ENCODE results near the gene STRIT1. TPM values are rescaled to one million over a fixed set of nuclear protein-coding genes. Genes with fewer than 3 reads are reported as not detected.
A peak's percentile ranks its signal among the peaks of the same experiment; 100 is the strongest.

STRIT1 gene
- total and polyA plus RNA-seq, 9 of the 15 experiments (the other 6 are each of a cell fraction or from before 2014, with no cell fraction given), result not detected

DNA sequence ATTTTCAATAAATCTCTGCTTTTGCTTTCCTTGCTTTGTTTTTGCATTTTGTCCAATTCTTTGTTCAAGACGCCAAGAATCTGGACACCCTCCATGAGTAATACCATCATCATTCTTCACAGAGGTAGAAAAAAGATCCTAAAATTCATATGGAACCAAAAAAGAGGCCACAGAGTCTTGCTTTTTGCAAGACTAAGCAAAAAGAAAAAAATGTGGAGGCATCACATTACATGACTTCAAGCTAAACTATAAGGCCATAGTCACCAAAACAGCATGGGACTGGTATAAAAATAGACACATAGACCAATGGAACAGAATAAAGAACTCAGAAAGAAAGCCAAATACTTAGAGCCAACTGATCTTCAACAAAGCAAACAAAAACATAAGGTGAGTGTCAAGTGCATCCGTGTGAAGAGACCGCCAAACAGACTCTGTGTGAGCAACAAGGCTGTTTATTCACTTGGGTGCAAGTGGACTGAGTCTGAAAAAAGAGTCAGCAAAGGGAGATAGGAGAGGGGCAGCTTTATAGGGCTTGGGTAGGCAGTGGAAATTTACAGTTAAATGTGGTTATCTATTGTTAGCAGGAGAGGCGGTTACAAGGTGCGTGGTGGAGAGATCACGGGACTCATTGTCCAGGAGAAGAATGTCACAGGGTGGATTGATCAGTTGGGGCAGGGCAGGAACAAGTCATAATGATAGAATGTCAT is 10.9 kb downstream of the STRIT1 start (continued):
- TF ChIP-seq DEAF1 (CRISPR knock-in tag; IDR thresholded peaks at IDR 0.05), result no peak
- no peak for TF ChIP-seq FOS (IDR thresholded peaks at IDR 0.05; ENCODE audit: extremely low read depth, insufficient read length)
- no peak for TF ChIP-seq POLR3A (IDR thresholded peaks at IDR 0.05; ENCODE audit: borderline replicate concordance, extremely low read depth, insufficient read depth, insufficient read length)
- TF ChIP-seq ZBTB17 (CRISPR knock-in tag; IDR thresholded peaks at IDR 0.05), result no peak
- TF ChIP-seq ZNF398 (CRISPR knock-in tag; IDR thresholded peaks at IDR 0.05), result no peak
- TF ChIP-seq XRCC5 (IDR thresholded peaks at IDR 0.05; ENCODE audit: low read depth, low read length), result no peak
- no peak for TF ChIP-seq ZNF561 (CRISPR knock-in tag; conservative IDR thresholded peaks at IDR 0.05)
- no peak for TF ChIP-seq E2F5 (CRISPR knock-in tag; IDR thresholded peaks at IDR 0.05)
- TF ChIP-seq SMARCA4 (IDR thresholded peaks at IDR 0.05), result peak; percentile 89
- peak; percentile 75 for TF ChIP-seq ZNF316 (IDR thresholded peaks at IDR 0.05)
- TF ChIP-seq ZSCAN32 (CRISPR knock-in tag; IDR thresholded peaks at IDR 0.05), result no peak
- no peak for TF ChIP-seq COPS2 (conservative IDR thresholded peaks at IDR 0.05)
- TF ChIP-seq SLC30A9 (CRISPR knock-in tag; IDR thresholded peaks at IDR 0.05), result no peak
- TF ChIP-seq ELF4 (CRISPR knock-in tag; IDR thresholded peaks at IDR 0.05), result 0 out of 2 replicates have a peak, but pooled peaks have one; percentile 36
- TF ChIP-seq TAF7 (tag; IDR thresholded peaks at IDR 0.05), result no peak
- no peak for TF ChIP-seq ZNF232 (CRISPR knock-in tag; IDR thresholded peaks at IDR 0.05)
- TF ChIP-seq ZNF3 (CRISPR knock-in tag; IDR thresholded peaks at IDR 0.05), result no peak
- TF ChIP-seq ZNF780A (CRISPR knock-in tag; IDR thresholded peaks at IDR 0.05), result no peak
- TF ChIP-seq NFATC3 (IDR thresholded peaks at IDR 0.05), result peak; percentile 85; the same call in 1 of the 2 replicates
- no peak for TF ChIP-seq KLF6 (CRISPR knock-in tag; IDR thresholded peaks at IDR 0.05; ENCODE audit: borderline replicate concordance)
- TF ChIP-seq XRCC3 (IDR thresholded peaks at IDR 0.05), result no peak
- peak in 1 of 2 experiments; percentile 44; a peak in 1 of 4 replicates for TF ChIP-seq ZMIZ1 (IDR thresholded peaks at IDR 0.05; ENCODE audit: low read depth in 2 of 2, low read length in 2 of 2)
